ENCODE results near the gene SGCG.
"Not testable (repeated sequence)": the region's sequence is repeated elsewhere in the genome, so short reads cannot be mapped to it uniquely, and the experiment has no call there.

Gene SGCG

DNA sequence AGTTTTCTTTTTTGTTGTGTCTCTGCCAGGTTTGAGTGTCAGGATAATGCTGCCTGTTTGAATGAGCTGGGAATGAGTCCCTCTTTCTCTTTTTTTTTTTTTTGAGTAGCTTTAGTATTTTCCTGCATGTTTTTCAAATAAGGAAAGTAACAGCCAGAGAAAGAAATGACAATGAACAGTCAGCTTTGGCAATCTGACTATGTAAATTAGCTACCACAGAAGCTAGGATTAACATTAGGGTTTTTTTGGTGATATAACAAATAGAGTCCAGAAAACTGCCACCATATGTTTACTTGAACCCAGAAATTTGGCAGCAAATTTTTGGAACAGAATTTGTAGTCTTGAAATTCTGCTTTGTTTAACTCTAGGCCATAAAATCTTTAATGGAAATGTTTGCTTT lies 50.5 kb downstream of the SGCG start:
- no peak for DNase-seq

DNA sequence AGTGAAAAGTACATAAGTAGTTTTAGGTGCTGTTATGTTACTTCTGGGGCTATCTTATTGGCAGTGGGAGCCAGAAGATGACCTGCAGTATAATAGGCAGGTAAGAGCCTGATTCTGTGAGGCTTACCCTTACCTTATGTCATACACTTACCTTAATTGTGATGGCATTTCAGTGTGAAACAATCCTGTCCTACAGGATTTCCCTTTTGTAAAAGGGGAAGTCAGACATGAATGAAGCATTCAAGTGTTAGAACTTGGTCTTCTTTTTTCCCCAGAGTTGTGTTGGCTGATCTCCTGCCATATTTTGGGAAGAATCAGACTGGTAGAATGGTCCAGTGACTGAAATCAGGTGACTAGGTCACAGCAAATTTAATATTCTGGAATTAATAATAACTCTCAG lies 55.2 kb downstream of the SGCG start:
- DNase-seq: no peak

DNA sequence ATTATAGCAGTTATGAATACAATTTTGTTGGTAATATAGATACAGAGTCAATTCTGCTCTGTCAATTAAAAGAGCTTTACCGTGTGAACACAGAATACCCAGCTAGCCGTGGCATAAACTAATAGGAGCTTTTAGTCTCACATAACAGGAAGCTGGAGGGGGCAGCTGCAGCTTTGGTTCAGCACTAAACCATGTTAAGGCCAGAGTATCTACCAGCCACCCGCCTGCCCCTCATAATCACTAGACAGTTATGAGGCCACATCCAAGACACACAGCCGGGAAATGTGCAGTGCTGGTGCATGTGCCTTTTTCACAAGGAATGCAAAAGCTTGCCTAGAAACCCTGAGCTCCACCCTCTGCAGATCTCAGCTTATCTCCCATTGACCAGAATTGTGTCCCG lies 62.3 kb downstream of the SGCG start:
- no peak for DNase-seq

DNA sequence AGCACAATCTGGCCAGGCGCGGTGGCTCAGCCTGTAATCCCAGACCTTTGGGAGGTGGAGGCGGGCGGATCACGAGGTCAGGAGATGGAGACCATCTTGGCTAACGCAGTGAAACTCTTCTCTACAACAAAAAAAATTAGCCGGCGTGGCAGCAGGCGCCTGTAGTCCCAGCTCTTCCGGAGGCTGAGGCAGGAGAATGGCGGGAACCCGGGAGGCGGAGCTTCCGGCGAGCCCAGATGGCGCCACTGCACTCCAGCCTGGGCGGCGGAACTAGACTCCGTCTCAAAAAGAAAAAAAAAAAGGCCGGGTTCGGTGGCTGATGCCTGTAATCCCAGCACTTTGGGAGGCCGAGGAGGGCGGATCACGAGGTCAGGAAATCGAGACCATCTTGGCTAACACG lies 67.6 kb downstream of the SGCG start:
- DNase-seq: not testable (repeated sequence)

DNA sequence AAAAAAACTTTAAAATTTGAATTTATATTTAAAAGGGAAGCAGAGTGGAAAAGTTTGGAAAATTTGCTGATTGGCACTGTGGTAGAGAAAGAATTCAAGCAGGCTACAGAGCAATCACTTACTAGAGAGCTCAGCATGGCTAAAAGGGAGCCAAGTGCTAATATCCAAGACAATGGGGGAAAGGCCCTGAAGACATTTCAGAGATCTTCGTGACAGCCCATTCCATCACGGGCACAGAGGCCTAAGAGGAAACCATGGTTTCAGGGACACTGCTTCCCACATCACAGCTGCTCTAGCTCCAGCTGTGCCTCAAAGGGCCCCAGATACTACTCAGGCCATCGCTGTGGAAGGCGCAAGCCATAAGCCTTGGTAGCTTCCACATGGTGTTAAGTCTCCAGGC lies 73.7 kb downstream of the SGCG start:
- DNase-seq: no peak

DNA sequence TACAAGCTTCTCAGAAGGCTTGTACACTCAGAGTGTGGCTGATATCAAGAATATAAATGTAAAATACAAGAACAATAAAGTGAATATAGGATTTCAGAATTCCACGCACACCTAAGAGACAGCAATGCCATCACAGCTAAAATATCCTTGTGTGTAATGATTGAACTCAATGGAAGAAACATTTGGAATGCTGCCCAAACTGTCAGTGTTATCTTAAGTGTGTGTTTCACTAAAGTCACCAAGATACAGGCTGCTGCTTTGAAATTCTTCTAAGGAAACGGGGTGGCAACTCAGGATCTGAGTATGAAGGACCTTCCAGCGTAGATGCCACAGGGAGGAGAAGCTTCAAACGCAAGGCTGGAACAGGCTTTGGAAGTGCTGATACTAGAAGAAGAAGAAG lies 86.8 kb downstream of the SGCG start:
- DNase-seq: no peak

DNA sequence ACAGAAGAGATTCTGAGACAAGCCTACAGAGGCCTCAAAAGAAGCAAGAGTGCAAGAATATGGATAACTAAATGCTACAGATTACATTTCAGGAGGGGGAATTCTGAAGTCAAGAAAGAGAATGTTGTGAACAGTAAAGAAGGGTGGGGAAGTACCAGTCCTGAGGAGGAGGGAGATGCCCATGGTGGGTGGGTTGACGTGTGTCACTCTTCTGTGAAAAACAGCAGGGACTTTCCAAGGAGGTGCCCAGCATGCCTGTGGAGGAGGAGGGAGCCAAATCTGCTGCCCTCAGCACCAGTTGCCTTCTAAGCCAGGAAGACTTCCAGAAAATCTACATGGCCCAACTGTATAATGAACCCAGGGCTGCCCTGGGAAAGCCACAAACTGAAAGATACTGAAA lies 87.7 kb downstream of the SGCG start:
- DNase-seq: no peak

DNA sequence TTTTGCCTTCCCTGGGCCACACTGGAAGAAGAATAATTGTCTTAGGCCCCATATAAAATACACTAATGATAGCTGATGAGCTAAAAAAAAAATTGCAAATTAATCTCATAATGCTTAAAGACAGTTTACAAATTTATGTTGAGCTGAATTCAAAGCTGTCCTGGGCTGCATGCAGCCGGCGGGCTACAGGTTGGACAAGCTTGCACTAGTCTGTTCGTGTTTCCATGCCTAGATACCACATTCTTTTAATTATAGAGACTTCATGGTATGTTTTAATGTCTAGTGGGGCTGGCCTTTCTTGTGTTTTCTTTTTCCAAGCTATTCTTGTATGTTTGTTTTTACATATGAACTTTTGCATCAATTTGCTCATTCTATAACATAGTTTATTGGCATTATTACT lies 90.6 kb downstream of the SGCG start:
- no peak for DNase-seq

DNA sequence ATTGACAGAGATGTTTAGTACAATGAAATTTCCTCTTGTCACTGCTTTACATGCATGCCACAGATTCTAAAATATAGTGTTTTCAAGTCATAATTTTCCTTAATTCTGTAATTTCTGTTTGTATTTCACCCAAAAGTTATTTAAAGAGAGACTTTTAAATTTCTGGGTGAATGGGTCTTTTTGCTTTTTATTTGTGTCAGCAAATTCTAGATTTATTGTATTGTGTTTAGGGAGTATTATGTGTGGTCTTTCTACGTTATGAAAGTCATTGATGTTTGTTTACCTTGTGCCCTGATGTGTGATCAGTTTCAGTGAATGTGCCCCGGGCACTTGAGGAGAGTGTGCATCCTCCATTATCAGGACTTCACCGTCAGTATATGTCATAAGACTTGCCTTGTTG lies 92.7 kb downstream of the SGCG start:
- DNase-seq: no peak

DNA sequence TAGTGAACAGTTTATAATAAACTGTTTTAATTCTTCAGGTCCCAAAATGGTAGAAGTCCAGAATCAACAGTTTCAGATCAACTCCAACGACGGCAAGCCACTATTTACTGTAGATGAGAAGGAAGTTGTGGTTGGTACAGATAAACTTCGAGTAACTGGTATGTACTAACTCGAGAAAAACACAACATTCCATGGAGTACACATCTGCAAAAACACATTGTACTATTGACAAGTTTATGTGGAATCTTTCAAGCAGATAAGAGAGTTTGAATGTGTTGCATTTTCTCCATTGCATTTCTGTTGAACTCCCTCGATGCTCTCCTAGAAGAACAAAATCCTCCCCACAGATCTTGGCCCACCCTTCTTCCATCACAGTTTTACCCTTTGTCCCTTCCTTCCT lies 98.5 kb downstream of the SGCG start:
- peak; percentile 37 for DNase-seq

DNA sequence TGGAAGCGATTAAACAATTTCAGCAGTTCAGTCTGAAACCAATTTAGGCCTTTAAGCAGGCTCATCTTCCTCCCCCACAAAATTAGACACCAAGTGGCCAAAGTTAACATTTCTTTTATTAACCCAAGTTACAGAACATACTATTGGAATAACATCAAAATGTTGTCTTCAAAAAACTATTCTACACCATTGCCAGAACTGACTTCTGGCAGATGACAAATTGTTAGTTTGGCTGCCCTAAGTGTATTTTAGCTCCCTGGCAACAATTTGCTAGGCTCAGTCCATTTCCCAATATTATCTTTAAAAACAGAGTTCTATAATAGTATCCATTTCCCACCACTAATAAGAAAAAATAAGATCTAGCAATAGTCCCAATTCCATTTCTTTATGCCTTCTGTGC lies 107.8 kb downstream of the SGCG start:
- no peak for DNase-seq

DNA sequence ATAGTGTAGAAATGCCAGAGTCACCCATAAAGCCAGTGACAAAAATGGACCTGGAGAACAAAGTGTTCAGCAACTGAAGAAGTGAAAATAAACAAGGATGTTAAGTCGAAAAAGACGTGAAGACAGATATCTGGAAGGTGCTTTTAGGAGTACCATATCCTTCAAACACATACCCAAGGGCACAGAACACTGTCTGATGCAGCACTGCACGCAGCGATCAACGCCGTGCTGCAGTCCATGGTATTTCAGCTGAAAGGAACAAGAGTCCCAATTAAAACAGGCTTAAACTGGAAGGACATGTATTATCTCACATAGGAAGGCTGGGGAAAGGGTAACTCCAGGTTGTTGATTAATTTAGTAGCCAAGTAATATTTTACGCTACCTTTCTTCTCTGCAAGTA lies 108.2 kb downstream of the SGCG start:
- no peak for DNase-seq

DNA sequence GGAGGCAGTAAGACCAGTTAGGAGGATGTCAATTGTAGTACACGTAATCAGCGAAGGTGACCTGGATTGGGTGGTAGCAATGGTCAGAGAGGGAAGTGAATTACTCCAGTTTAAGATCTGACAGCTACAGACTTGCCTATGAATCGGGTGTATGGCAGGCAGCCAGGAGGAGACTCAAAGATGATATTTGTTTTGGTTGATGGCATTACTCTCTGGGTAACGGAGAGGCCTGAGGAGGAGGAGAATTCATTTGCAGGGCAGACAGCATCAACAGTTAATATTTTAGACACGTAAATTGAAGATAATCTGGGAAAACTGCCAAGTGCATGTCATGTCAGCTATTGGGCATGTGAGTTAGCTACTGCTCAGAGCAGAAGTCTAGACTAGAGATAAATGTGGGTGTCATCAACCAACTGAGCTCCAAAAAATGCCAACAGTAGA lies 109.2 kb downstream of the SGCG start:
- DNase-seq: peak; percentile 7

DNA sequence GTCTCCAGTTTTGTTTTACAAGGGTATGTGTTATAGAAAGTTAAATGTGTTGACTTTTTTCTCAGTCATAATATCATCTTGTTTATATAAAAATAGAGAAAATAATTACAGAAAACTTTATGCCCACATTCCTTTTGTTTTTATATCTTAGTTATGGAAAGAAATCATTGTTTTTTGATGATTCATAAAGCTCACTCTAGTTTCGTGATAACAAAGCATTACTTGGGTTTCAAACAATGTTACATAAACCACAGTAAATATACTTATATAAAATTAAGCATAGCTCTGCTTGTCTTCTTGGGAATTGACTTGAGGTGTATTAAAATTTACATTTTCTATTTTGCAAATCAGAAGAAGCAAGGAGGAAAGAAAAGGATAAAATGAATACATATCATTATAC lies 111.8 kb downstream of the SGCG start:
- DNase-seq: no peak

DNA sequence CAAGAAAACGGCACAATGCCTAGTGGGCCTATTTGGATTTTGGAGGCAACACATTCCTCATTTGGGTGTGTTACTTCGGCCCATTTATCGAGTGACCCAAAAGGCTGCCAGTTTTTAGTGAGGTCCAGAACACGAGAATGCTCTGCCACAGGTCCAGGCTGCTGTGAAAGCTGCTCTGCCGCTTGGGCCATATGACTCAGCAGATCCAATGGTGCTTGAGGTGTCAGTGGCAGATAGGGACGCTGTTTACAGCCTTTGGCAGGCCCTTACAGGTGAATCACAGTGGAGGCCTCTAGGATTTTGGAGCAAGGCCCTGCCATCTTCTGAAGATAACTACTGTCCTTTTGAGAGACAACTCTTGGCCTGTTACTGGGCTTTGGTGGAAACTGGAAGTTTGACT lies 134.1 kb downstream of the SGCG start:
- DNase-seq: not testable (repeated sequence)

DNA sequence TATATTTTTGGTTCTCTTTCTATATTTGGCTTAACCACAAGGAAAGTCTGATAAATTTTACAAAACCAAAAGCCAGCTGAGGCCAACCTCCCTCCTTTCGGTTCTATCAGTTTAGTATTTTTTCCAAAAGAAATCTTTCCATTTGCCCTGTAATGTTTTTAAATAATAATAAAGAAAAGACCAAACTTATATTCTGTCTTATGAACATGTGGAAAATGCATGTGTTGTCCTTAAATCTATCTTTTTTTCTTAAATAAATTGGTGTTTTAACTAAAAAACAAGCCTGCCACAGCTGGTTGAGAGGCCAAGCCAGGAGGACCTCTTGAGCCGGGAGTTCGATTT lies 139.1 kb downstream of the SGCG start:
- no peak for DNase-seq

DNA sequence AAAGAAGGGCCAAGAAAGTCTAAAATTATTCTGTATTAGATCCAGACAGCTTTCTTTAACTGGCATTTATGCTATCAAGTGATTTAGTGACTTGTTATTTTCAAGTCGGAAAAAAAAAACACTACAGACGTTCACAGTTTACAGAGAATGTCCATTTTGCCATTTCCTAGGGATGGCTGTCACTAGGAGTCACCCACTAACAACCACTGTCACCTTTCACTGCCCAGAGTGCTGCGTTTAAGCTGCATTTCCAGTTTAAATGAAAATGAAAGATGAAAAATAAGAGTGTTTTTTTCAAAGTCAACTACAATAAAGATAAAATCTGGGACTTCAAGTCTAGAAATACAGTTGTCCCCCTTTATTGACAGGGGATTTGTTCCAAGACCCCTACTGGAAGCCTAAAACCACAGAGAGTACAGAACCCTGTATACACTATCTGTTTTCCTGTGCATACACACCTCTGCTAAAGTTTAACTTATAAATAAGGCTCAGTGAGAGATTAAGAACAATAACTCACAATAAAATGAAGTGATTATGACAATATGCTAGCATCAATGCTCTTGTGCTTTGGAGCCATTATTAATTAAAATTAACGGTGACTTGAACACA lies 140.3 kb downstream of the SGCG start:
- no peak for DNase-seq

DNA sequence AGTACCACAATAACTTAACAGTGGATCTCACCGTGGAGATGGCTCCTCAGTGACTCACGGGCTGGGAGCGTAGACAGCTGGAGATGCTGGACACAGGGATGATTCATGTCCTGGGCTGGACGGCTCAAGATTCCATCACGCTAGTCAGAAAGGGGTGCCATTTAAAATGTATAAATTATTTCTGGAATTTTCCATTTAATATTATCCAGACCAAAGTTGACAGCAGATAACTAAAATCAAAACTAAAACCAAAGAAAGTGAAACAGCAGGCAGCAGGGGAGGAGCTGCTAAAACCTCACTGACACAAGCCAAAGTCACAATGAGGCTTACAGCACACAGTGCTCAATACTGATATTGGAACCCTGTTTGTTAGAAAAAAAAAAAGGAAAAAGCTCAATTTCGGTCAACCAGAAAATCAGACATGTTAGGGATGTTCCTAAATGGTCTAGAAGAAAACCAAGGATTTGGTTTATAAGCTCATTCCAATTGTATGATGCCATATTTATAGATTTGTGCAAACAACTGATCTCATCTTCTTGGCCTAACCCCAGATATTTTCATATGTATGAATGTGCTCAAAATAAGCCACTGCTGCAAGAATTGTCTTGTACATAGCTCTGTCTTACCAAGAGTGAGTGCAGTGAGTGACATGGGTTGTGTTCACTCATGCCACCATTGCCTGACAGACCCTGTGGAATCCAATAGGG lies 140.9 kb downstream of the SGCG start:
- no peak for DNase-seq

DNA sequence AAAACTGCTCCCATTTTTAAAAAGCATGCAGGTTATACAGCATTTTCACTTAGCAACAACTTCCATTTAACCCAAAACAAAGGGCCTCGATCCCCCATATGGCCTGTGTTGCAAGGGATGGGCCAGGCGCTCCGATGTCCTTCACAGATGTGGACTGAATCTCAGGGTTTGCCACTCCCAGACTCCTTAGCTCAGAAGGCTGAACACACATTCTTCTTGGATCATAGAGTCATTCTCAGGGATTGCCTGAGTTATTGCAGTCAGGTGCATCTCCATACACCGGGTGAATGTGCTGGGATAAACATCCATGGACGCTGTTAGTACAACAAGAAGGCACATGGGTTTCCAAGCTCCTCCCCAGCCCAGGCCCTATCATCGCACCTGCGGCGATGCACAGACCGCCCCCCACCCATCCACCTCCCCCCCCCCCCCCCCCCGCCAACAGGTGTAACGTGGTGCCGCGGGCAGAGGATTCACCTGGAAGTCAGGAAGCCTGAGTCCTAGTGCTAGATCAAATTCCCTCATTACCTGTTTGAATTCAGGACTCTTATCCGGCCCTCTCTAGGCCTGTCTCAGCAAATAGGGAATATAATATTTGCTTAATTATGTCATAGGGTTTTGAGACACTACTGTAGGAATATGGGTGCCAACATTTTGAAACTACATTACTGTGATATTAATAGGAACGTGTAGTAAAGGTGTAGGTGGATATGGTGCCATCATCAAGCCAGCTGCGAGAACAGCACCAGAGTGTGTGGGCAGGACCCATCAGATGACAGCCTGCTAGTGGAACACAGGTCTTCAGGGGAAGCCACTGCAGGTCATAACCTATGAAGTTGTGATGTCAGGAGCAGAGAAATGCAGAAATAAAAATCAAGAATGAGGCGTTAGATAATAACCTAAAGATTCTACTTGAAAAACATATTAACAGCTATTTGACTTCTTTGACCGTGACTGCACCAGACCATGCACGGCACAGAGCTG lies 141.9 kb downstream of the SGCG start:
- no peak for DNase-seq

DNA sequence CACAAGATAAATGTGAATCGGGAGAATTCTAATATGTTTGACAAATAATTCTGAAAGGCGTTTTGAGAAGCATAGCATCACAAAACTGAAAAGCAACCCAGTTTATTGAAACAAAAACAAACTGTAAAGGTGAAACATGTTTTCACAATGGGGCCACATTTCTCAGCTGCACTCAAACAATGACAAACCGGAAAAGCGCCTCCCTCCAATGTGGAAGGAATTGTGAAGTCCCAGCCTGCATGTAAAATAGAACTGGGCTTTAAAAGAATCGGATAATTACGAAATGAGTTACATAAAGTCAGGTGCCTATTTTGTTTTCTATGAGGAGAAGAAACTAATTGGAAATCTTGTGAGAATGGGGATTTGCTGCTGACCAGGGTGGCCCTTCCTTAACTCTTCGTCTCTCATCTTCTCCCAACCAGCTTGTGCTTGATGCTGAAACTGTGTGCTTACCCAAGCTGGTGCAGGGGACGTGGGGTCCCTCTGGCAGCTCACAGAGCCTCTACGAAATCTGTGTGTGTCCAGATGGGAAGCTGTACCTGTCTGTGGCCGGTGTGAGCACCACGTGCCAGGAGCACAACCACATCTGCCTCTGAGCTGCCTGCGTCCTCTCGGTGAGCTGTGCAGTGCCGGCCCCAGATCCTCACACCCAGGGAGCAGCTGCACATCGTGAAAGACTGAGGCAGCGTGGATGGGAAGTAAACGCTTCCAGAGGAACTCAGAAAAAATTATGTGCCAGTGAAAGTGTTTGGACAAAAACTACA lies 143.3 kb downstream of the SGCG start:
- DNase-seq: no peak

DNA sequence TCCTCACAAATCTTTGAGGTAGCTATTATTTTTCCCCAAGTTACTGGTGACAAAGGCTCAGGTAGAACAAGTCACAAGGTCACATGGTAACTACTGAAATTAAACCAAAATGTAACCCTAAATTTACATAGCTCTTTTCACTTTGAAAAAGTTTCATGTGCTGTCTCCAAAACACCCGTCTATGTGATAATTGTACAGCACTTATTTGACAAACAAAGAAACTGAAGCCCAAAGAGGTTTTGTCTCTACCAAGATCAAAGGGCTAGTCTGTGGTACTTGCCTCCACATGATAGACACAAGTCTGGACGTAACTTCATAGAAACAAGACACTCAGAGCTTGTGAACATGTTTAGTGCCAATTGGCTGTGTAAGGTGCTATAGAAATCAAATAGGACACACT lies 144.4 kb downstream of the SGCG start:
- no peak for DNase-seq

DNA sequence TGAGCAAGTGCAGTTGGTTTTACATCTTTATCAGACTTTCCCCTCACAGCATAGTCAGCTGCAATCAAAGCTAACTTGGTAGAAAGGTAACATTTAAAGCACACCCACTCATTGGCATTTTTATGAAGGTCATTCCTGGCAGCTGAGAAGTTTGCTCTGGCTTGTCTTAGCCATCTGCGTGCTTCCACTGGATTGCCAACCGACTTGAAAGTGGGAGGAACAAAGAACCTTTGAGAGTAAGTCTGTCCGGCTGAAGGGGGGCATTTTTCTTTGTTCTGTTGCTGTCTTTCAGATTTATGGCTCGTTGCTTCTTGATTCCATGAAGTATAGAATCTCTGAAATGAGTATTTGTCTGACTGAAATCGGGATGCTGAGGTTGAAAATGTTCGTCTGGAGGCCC lies 149.6 kb downstream of the SGCG start:
- no peak for DNase-seq

DNA sequence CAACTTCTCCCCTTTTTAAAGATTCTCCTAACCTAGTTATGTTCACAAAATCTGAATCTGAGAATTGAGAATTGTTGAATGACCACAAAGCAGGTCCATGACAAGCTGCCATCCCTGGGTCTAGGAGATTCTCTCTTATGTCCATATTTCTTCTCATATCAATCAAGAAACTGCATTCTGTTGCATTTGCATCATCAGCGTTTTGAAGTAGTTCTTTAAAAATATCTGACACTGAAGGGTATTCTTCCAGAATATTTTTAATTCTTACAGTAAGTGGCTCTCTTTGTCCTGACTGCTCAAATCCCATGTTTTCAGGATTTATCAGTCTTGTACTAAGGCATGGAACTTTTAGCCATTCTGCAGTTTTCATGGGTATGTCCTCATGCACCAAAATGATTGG lies 158.4 kb downstream of the SGCG start:
- no peak for DNase-seq

All from hematopoietic multipotent progenitor cell treated with erythropoietin and hydrocortisone succinate and interleukin-3 and kit ligand, for 4 days (in vitro differentiated cells).